Osteocyte (in vitro differentiated cells): Measurements from ENCODE around the gene KIF13A. TPM values are rescaled to one million over a fixed set of nuclear protein-coding genes. Genes with fewer than 3 reads are reported as not detected.
"Not testable (repeated sequence)": the region's sequence is repeated elsewhere in the genome, so short reads cannot be mapped to it uniquely, and the experiment has no call there.

Experiments used
- DNase-seq: peaks from one replicate; pipeline ENCODE4 v3.0.0; 2021; ENCODE audit warnings: mixed read lengths; ENCODE audit not compliant: unreplicated experiment; ENCODE audit errors: extremely low spot score
- H3K27ac Mint-ChIP-seq: one replicate; pipeline ENCODE4 v1.8.0; 2021; ENCODE audit warnings: mild to moderate bottlenecking, mixed read lengths; ENCODE audit not compliant: unreplicated experiment
- H3K27me3 Mint-ChIP-seq: one replicate; pipeline ENCODE4 v1.8.0; 2021; ENCODE audit warnings: mixed read lengths; ENCODE audit not compliant: unreplicated experiment
- H3K36me3 Mint-ChIP-seq: one replicate; pipeline ENCODE4 v1.8.0; 2021; ENCODE audit warnings: mixed read lengths; ENCODE audit not compliant: unreplicated experiment
- H3K4me1 Mint-ChIP-seq: one replicate; pipeline ENCODE4 v1.8.0; 2021; ENCODE audit warnings: mixed read lengths; ENCODE audit not compliant: unreplicated experiment
- H3K4me3 Mint-ChIP-seq: one replicate; pipeline ENCODE4 v1.8.0; 2021; ENCODE audit warnings: mild to moderate bottlenecking, moderate library complexity, mixed read lengths; ENCODE audit not compliant: unreplicated experiment
- H3K9me3 Mint-ChIP-seq: one replicate; pipeline ENCODE4 v1.8.0; 2021; ENCODE audit warnings: mixed read lengths; ENCODE audit not compliant: unreplicated experiment
- CTCF ChIP-seq: fragments of 200-600 bp; sonication (generic); IDR thresholded peaks from 2 replicates; pipeline ENCODE4 v1.5.0; 2021; ENCODE audit warnings: antibody characterized with exemption, mild to moderate bottlenecking, moderate library complexity
- total RNA-seq: library from RNA; stranded (reverse); gene quantifications from 2 replicates; pipeline ENCODE4 v1.2.1, GENCODE V29; 2021

Gene KIF13A
- total RNA-seq, 1 donor from 2014 or later: 47.5 TPM

- no peak for DNase-seq
- Mint-ChIP-seq H3K27me3 (no peaks in the 10 kb centered on the region), H3K4me1 (peaks cover 14% of the 10 kb centered on the region), H3K27ac (no peak overlapping the region), H3K36me3 (peaks cover 11% of the 10 kb centered on the region), H3K4me3 (no peak overlapping the region), H3K9me3 (peaks cover 3% of the 10 kb centered on the region)
- no peak for TF ChIP-seq CTCF
Measured at GRCh38 chr6:17950095-17950494, 37.3 kb downstream of the KIF13A start.

- H3K36me3 Mint-ChIP-seq: peaks cover 11% of the 10 kb centered on the region
- no peaks in the 10 kb centered on the region for H3K27me3 Mint-ChIP-seq
- peaks cover 3% of the 10 kb centered on the region for H3K9me3 Mint-ChIP-seq
Measured at GRCh38 chr6:17949168-17949567, 38.3 kb downstream of the KIF13A start.

GRCh38 chr6:17948725-17949124 lies 38.7 kb downstream of the KIF13A start:
- no peak for TF ChIP-seq CTCF
- H3K27me3 Mint-ChIP-seq: no peaks in the 10 kb centered on the region
- no peak for DNase-seq
- H3K4me3 Mint-ChIP-seq: no peak overlapping the region
- H3K9me3 Mint-ChIP-seq: peaks cover 3% of the 10 kb centered on the region
- H3K36me3 Mint-ChIP-seq: peaks cover 11% of the 10 kb centered on the region
- peaks cover 27% of the 10 kb centered on the region for H3K4me1 Mint-ChIP-seq
- no peak overlapping the region for H3K27ac Mint-ChIP-seq

More at GRCh38 chr6:17949168-17949567, 38.3 kb downstream of the KIF13A start:
- no peak for TF ChIP-seq CTCF
- Mint-ChIP-seq H3K4me3 (no peak overlapping the region), H3K27ac (no peak overlapping the region), H3K4me1 (peaks cover 23% of the 10 kb centered on the region)
- DNase-seq: no peak

- peaks cover 32% of the 10 kb centered on the region for H3K4me1 Mint-ChIP-seq
- DNase-seq, H3K27me3 Mint-ChIP-seq, H3K27ac Mint-ChIP-seq, H3K9me3 Mint-ChIP-seq, H3K4me3 Mint-ChIP-seq, H3K36me3 Mint-ChIP-seq: not testable (repeated sequence)
Measured at GRCh38 chr6:17947574-17947973, 39.9 kb downstream of the KIF13A start.

GRCh38 chr6:17945575-17945974 lies 41.9 kb downstream of the KIF13A start:
- no peak for TF ChIP-seq CTCF
- peak overlapping the region; percentile 67 for H3K27ac Mint-ChIP-seq
- no peak overlapping the region for H3K4me3 Mint-ChIP-seq
- no peak for DNase-seq
- H3K27me3 Mint-ChIP-seq: no peaks in the 10 kb centered on the region
- H3K4me1 Mint-ChIP-seq: peaks cover 32% of the 10 kb centered on the region
- H3K9me3 Mint-ChIP-seq: no peaks in the 10 kb centered on the region
- peaks cover 5% of the 10 kb centered on the region for H3K36me3 Mint-ChIP-seq

GRCh38 chr6:17945111-17945510 lies 42.3 kb downstream of the KIF13A start:
- peaks cover 5% of the 10 kb centered on the region for H3K36me3 Mint-ChIP-seq
- peaks cover 33% of the 10 kb centered on the region for H3K4me1 Mint-ChIP-seq
- H3K27ac Mint-ChIP-seq: peak overlapping the region; percentile 67
- DNase-seq: no peak
- H3K4me3 Mint-ChIP-seq: no peak overlapping the region
- no peaks in the 10 kb centered on the region for H3K27me3 Mint-ChIP-seq
- TF ChIP-seq CTCF: no peak
- H3K9me3 Mint-ChIP-seq: no peaks in the 10 kb centered on the region
